ENCODE results near the gene RAB40B.

The RAB40B gene

DNA sequence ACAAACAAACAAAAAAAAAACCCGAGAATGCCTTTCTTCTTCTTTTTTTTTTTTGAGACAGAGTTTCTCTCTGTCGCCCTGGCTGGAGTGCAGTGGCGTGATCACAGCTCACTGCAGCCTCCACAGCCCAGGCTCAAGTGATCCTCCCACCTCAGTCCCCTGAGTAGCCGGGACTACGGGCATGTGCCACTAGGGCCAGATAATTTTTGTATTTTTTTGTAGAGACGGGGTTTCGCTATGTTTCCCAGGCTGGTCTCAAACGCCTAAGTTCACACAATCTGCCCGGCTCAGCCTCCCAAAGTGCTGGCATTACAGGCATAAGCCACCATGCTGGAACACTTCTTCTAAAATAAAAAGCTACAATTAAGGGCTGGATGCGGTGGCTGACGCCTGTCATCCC, 33.3 kb downstream of the RAB40B start:
- no peak overlapping the region for H3K4me3 ChIP-seq (ENCODE audit: low read depth, low read length)
- no peak for DNase-seq (ENCODE audit: low read depth)
- TF ChIP-seq, protein P1, sequence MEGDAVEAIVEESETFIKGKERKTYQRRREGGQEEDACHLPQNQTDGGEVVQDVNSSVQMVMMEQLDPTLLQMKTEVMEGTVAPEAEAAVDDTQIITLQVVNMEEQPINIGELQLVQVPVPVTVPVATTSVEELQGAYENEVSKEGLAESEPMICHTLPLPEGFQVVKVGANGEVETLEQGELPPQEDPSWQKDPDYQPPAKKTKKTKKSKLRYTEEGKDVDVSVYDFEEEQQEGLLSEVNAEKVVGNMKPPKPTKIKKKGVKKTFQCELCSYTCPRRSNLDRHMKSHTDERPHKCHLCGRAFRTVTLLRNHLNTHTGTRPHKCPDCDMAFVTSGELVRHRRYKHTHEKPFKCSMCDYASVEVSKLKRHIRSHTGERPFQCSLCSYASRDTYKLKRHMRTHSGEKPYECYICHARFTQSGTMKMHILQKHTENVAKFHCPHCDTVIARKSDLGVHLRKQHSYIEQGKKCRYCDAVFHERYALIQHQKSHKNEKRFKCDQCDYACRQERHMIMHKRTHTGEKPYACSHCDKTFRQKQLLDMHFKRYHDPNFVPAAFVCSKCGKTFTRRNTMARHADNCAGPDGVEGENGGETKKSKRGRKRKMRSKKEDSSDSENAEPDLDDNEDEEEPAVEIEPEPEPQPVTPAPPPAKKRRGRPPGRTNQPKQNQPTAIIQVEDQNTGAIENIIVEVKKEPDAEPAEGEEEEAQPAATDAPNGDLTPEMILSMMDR (IDR thresholded peaks at IDR 0.05; ENCODE audit: control insufficient read depth, extremely low read depth, insufficient read depth): no peak

DNA sequence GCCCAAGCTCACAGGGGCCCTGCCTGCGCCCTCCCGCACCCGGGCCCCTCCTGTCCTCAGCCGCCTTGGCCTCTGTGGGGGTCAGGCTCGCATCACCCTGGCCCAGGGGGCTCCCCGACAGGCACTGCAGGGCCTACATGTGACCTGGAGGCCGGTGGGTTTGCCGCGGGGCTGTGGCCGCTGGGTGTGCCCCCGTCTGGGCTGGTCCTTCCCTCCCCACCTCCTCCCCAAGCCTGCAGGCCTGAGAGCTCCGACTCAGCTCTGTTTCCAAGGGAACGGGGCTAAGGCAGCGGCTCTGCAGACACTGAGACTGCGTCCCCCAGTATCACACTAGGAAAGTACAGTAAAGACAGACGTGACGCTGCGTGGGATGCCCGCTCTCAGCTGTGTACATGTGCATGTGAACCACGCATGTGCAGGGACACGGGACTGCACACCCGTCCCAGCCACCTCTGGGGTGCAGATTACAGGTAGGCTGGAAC, 33.8 kb downstream of the RAB40B start:
- TF ChIP-seq, protein P1 (IDR thresholded peaks at IDR 0.05; ENCODE audit: control insufficient read depth, extremely low read depth, insufficient read depth): no peak
- DNase-seq (ENCODE audit: low read depth): no peak
- H3K4me3 ChIP-seq (ENCODE audit: low read depth, low read length): no peak overlapping the region

DNA sequence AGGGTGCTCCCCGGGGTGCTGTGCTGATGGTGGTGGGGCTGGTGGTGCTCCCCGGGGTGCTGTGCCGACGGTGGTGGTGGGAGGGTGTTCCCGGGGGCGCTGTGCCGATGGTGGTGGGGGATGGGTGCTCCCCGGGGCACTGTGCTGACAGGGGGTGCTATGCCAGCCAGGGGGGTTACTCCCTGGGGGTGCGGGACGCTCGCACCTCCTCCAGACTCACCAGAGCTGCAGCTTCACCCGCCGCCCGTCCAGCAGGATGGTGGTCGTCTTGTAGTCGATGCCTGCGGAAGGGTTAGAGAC, 34.3 kb downstream of the RAB40B start:
- no peak for DNase-seq (ENCODE audit: low read depth)
- TF ChIP-seq, protein P1 (IDR thresholded peaks at IDR 0.05; ENCODE audit: control insufficient read depth, extremely low read depth, insufficient read depth): no peak
- H3K4me3 ChIP-seq (ENCODE audit: low read depth, low read length): no peak overlapping the region

- H3K4me3 ChIP-seq (ENCODE audit: low read depth, low read length): no peak overlapping the region
- TF ChIP-seq, protein P1 (IDR thresholded peaks at IDR 0.05; ENCODE audit: control insufficient read depth, extremely low read depth, insufficient read depth): no peak
- DNase-seq (ENCODE audit: low read depth): no peak
Measured at GRCh38 chr17:82663381-82664275, 34.9 kb downstream of the RAB40B start.

DNA sequence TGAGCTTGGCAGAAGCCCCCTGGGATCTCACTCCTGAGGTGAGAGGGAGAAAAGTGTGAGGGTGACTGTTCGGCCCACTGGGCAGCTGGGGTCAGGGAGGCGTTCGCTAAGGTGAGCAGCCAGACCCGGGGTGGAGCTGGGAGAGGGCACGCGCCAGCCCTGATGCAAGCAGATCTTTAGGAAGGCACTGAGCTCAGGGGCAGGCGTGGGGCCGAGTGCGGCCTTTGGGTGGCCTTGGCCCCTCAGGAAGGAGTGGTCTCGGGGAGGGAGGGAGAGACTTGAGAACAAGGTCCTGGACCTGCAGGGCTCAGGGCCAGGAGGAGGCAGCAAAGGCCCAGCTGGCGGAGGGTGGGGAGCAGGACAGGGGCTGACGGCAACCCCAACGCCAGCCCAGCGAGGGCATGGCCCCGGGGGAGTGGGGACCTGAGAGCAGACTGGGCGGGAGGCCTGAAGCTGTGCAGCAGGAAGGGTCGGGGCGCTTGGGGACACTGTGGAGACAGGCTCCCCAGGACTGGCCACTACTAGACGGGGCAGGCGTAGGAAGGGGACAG, 35.7 kb downstream of the RAB40B start:
- TF ChIP-seq, protein P1 (IDR thresholded peaks at IDR 0.05; ENCODE audit: control insufficient read depth, extremely low read depth, insufficient read depth): no peak
- H3K4me3 ChIP-seq (ENCODE audit: low read depth, low read length): no peak overlapping the region
- no peak for DNase-seq (ENCODE audit: low read depth)

DNA sequence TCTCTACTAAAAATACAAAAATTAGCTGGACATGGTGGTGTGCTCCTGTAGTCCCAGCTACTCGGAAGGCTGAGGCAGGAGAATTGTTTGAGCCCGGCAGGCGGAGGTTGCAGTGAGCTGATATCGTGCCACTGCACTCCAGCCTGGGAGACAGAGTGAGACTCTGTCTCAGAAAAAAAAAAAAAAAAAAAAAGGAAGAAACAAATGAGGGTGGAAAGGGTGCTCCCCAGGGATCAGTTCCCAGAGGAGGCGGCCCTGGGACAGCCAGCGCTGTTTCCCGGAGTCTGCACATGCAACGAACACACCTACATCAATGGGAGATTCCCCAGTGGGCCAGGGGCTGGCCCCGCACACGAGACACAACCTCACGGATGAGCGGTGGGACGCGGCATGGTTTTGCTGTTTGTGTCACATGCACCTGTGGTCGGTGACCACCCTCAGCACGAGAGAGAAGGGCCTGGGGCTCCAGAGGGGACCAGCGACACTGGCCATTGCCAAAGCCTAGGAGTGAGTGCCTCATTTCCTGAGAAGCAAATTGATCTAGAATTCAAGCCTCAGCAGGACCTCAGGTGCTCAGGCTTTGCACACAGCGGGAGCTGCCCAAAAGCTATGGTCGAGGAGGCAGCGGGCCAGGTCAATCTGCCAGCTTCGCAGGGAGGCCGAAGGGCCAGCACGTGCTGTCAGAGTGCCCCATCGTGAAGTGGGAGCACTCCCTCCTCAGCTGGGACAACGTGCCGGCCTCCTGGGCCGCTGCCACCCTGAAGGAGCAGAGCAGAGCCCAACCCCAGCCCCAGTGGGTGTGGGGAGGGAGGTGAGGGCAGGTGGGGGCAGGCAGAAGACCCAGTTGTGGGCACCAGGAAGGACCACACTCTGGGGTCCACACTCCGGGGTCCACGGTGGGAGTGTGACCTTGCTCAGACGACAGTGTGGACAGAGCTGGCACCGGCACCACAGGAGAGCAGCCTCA, 36.5 kb downstream of the RAB40B start:
- TF ChIP-seq, protein P1 (IDR thresholded peaks at IDR 0.05; ENCODE audit: control insufficient read depth, extremely low read depth, insufficient read depth): no peak
- no peak for DNase-seq (ENCODE audit: low read depth)
- no peak overlapping the region for H3K4me3 ChIP-seq (ENCODE audit: low read depth, low read length)
